ENCODE results near the gene LEMD1. TPM values are rescaled to one million over a fixed set of nuclear protein-coding genes. Genes with fewer than 3 reads are reported as not detected.
A peak's percentile ranks its signal among the peaks of the same experiment; 100 is the strongest.

LEMD1 gene
- total and polyA plus RNA-seq, 5 donors from 2014 or later, result not detected

GRCh38 chr1:205450448-205450847, 28.6 kb upstream of the LEMD1 start:
- Histone ChIP-seq H3K4me3 (ENCODE audit: low read depth, low read length) (no peak overlapping the region), H3K27me3 (ENCODE audit: control insufficient read depth, insufficient read depth, low read length) (peaks cover 14% of the 10 kb centered on the region), H3K27ac (ENCODE audit: insufficient read depth, low read length, poor library complexity, severe bottlenecking) (no peak overlapping the region), H3K36me3 (ENCODE audit: control insufficient read depth, insufficient read depth, low read length) (no peaks in the 10 kb centered on the region), H3K9me3 (ENCODE audit: control insufficient read depth in 2 of 2, low read length in 2 of 2) (no peaks in the 10 kb centered on the region), H3K4me1 (ENCODE audit: control insufficient read depth, insufficient read depth, low read length, poor library complexity, severe bottlenecking) (peaks cover 4% of the 10 kb centered on the region)
- no peaks in the 10 kb centered on the region for H3K36me3 Mint-ChIP-seq
- ATAC-seq (ENCODE audit: low read depth in 2 of 2) (no peak), DNase-seq (no peak)
- H3K9me3 Mint-ChIP-seq, result peaks cover 0 to 2% (median 0%) of the 10 kb centered on the region in 7 donors
- H3K27ac Mint-ChIP-seq, result no peak overlapping the region
- H3K4me3 Mint-ChIP-seq, result no peak overlapping the region
- peaks cover 0 to 11% (median 3%) of the 10 kb centered on the region in 4 donors for H3K4me1 Mint-ChIP-seq
- peaks cover 41% of the 10 kb centered on the region for H3K27me3 Mint-ChIP-seq

DNA sequence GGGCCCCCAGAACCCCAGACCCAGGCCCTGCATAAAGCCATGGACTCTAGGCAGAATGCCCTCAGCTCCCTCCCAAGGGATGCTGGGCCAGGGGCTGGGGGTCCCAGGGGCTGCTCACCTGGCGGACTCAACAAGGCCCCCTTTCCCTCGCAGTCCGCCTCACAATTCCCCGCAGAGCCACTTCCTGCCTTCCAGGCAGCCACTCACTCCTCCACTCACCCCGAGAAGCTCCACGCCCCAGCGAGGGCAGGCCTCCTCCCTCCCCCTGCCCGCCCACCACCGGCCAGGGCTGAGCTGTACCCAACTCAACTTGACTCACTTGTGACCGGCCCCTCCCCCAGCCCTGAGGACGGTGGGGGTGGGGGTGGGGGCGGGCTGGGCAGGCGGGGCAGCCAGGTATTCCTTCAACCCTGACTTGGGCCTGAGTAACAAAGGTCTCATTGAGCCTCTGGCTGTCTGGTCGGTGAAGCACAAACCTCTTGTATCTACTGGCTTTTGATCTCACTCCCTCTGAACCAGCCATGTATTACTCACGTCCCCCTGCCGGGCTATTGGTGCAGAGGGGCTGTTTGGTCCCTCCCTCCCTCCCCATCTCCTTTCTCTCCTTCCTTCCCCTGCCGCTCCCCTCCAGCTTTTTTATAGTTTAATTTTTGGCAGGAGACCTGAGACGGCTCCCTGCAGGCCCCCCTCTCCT, 28.0 kb upstream of the LEMD1 start:
- H3K36me3 Mint-ChIP-seq, result no peaks in the 10 kb centered on the region
- no peak overlapping the region for H3K27ac Mint-ChIP-seq
- Histone ChIP-seq H3K4me1 (ENCODE audit: control insufficient read depth, insufficient read depth, low read length, poor library complexity, severe bottlenecking) (no peaks in the 10 kb centered on the region), H3K4me3 (ENCODE audit: low read depth, low read length) (no peak overlapping the region), H3K9me3 (ENCODE audit: control insufficient read depth in 2 of 2, low read length in 2 of 2) (no peaks in the 10 kb centered on the region), H3K27ac (ENCODE audit: insufficient read depth, low read length, poor library complexity, severe bottlenecking) (no peak overlapping the region), H3K36me3 (ENCODE audit: control insufficient read depth, insufficient read depth, low read length) (no peaks in the 10 kb centered on the region), H3K27me3 (ENCODE audit: control insufficient read depth, insufficient read depth, low read length) (peaks cover 12% of the 10 kb centered on the region)
- peak in 1 of 3 donors; percentile 54 for DNase-seq
- ATAC-seq (ENCODE audit: low read depth in 2 of 2), result peak; percentile 42 to 51
- peaks cover 35% of the 10 kb centered on the region for H3K27me3 Mint-ChIP-seq
- H3K4me1 Mint-ChIP-seq, result peaks cover 0 to 11% (median 3%) of the 10 kb centered on the region in 4 donors
- H3K4me3 Mint-ChIP-seq, result no peak overlapping the region
- H3K9me3 Mint-ChIP-seq, result peaks cover 0 to 2% (median 0%) of the 10 kb centered on the region in 7 donors

DNA sequence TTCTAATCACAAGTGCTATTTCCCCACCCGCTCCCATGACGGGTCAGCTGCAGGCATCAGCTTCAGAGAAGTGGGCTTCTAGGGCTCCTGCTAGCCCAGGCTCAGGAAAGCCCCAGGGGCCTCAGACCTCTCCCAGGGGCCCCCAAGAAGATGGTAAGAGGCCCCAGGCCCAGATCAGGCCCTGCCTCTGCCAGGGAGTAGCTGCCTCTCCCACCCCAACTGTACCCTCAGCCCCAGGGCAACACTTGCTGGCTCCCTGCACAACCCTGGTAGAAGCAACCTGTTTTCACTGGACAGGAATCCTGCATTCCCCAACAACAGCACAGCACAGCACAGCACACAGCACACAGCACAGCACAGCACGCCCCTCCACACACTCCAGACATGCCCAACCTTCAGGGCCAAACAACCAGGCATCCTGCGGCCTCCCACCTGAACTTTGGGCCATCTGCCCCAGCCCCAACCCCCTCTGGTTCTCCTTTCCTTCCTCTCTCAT, 27.4 kb upstream of the LEMD1 start:
- ATAC-seq (ENCODE audit: low read depth in 2 of 2) (no peak), DNase-seq (no peak)
- Histone ChIP-seq H3K4me3 (ENCODE audit: low read depth, low read length) (no peak overlapping the region), H3K27me3 (ENCODE audit: control insufficient read depth, insufficient read depth, low read length) (peaks cover 10% of the 10 kb centered on the region), H3K9me3 (ENCODE audit: control insufficient read depth in 2 of 2, low read length in 2 of 2) (no peaks in the 10 kb centered on the region), H3K27ac (ENCODE audit: insufficient read depth, low read length, poor library complexity, severe bottlenecking) (no peak overlapping the region), H3K36me3 (ENCODE audit: control insufficient read depth, insufficient read depth, low read length) (no peaks in the 10 kb centered on the region), H3K4me1 (ENCODE audit: control insufficient read depth, insufficient read depth, low read length, poor library complexity, severe bottlenecking) (no peaks in the 10 kb centered on the region)
- Mint-ChIP-seq H3K27me3 (peaks cover 29% of the 10 kb centered on the region), H3K4me1 (peaks cover 0 to 6% (median 4%) of the 10 kb centered on the region in 4 donors), H3K9me3 (peaks cover 0 to 2% (median 0%) of the 10 kb centered on the region in 7 donors), H3K36me3 (no peaks in the 10 kb centered on the region), H3K27ac (peak overlapping the region in 1 of 3 donors; percentile 15), H3K4me3 (no peak overlapping the region)

- H3K36me3 Mint-ChIP-seq, result no peaks in the 10 kb centered on the region
- peaks cover 23% of the 10 kb centered on the region for H3K27me3 Mint-ChIP-seq
These were observed 26.8 kb upstream of the LEMD1 start for GRCh38 chr1:205448540-205449253.

GRCh38 chr1:205447457-205448341, 25.8 kb upstream of the LEMD1 start:
- no peaks in the 10 kb centered on the region for H3K36me3 Mint-ChIP-seq
- H3K4me1 Mint-ChIP-seq, result peaks cover 0 to 9% (median 4%) of the 10 kb centered on the region in 4 donors
- Histone ChIP-seq H3K9me3 (ENCODE audit: control insufficient read depth in 2 of 2, low read length in 2 of 2) (no peaks in the 10 kb centered on the region), H3K4me3 (ENCODE audit: low read depth, low read length) (no peak overlapping the region), H3K4me1 (ENCODE audit: control insufficient read depth, insufficient read depth, low read length, poor library complexity, severe bottlenecking) (no peaks in the 10 kb centered on the region), H3K27ac (ENCODE audit: insufficient read depth, low read length, poor library complexity, severe bottlenecking) (no peak overlapping the region), H3K27me3 (ENCODE audit: control insufficient read depth, insufficient read depth, low read length) (peaks cover 5% of the 10 kb centered on the region), H3K36me3 (ENCODE audit: control insufficient read depth, insufficient read depth, low read length) (no peaks in the 10 kb centered on the region)
- H3K27ac Mint-ChIP-seq, result peak overlapping the region in 2 of 3 donors; percentile 33 to 40
- DNase-seq (no peak), ATAC-seq (ENCODE audit: low read depth in 2 of 2) (no peak)
- no peak overlapping the region for H3K4me3 Mint-ChIP-seq
- peaks cover 13% of the 10 kb centered on the region for H3K27me3 Mint-ChIP-seq
- peaks cover 0 to 2% (median 0%) of the 10 kb centered on the region in 7 donors for H3K9me3 Mint-ChIP-seq

More at GRCh38 chr1:205448540-205449253, 26.8 kb upstream of the LEMD1 start:
- ATAC-seq (ENCODE audit: low read depth in 2 of 2), result no peak
- Mint-ChIP-seq H3K4me1 (peaks cover 0 to 8% (median 4%) of the 10 kb centered on the region in 4 donors), H3K27ac (no peak overlapping the region), H3K4me3 (no peak overlapping the region), H3K9me3 (peaks cover 0 to 2% (median 0%) of the 10 kb centered on the region in 7 donors)
- Histone ChIP-seq H3K36me3 (ENCODE audit: control insufficient read depth, insufficient read depth, low read length) (no peaks in the 10 kb centered on the region), H3K4me3 (ENCODE audit: low read depth, low read length) (no peak overlapping the region), H3K9me3 (ENCODE audit: control insufficient read depth in 2 of 2, low read length in 2 of 2) (no peaks in the 10 kb centered on the region), H3K27ac (ENCODE audit: insufficient read depth, low read length, poor library complexity, severe bottlenecking) (no peak overlapping the region), H3K27me3 (ENCODE audit: control insufficient read depth, insufficient read depth, low read length) (peaks cover 6% of the 10 kb centered on the region), H3K4me1 (ENCODE audit: control insufficient read depth, insufficient read depth, low read length, poor library complexity, severe bottlenecking) (no peaks in the 10 kb centered on the region)
- no peak for DNase-seq

GRCh38 chr1:205446828-205447227, 25.0 kb upstream of the LEMD1 start:
- Histone ChIP-seq H3K9me3 (ENCODE audit: control insufficient read depth in 2 of 2, low read length in 2 of 2) (no peaks in the 10 kb centered on the region), H3K4me3 (ENCODE audit: low read depth, low read length) (no peak overlapping the region), H3K27ac (ENCODE audit: insufficient read depth, low read length, poor library complexity, severe bottlenecking) (no peak overlapping the region), H3K4me1 (ENCODE audit: control insufficient read depth, insufficient read depth, low read length, poor library complexity, severe bottlenecking) (peaks cover 6% of the 10 kb centered on the region), H3K27me3 (ENCODE audit: control insufficient read depth, insufficient read depth, low read length) (no peaks in the 10 kb centered on the region), H3K36me3 (ENCODE audit: control insufficient read depth, insufficient read depth, low read length) (no peaks in the 10 kb centered on the region)
- Mint-ChIP-seq H3K27ac (peak overlapping the region in 1 of 3 donors; percentile 40), H3K27me3 (peaks cover 9% of the 10 kb centered on the region), H3K4me1 (peaks cover 0 to 15% (median 5%) of the 10 kb centered on the region in 4 donors), H3K9me3 (peaks cover 0 to 2% (median 0%) of the 10 kb centered on the region in 7 donors), H3K36me3 (no peaks in the 10 kb centered on the region), H3K4me3 (no peak overlapping the region)
- DNase-seq (no peak), ATAC-seq (ENCODE audit: low read depth in 2 of 2) (no peak)

GRCh38 chr1:205445646-205445935, 23.7 kb upstream of the LEMD1 start:
- H3K36me3 Mint-ChIP-seq, result no peaks in the 10 kb centered on the region
- no peaks in the 10 kb centered on the region for H3K36me3 ChIP-seq (ENCODE audit: control insufficient read depth, insufficient read depth, low read length)
- no peaks in the 10 kb centered on the region for H3K9me3 ChIP-seq (ENCODE audit: control insufficient read depth in 2 of 2, low read length in 2 of 2)
- H3K4me3 Mint-ChIP-seq, result no peak overlapping the region
- H3K4me1 Mint-ChIP-seq, result peaks cover 0 to 28% (median 17%) of the 10 kb centered on the region in 4 donors
- no peak for ATAC-seq (ENCODE audit: low read depth in 2 of 2)
- no peaks in the 10 kb centered on the region for H3K27me3 ChIP-seq (ENCODE audit: control insufficient read depth, insufficient read depth, low read length)
- peaks cover 18% of the 10 kb centered on the region for H3K4me1 ChIP-seq (ENCODE audit: control insufficient read depth, insufficient read depth, low read length, poor library complexity, severe bottlenecking)
- peak overlapping the region in 1 of 3 donors; percentile 11 for H3K27ac Mint-ChIP-seq
- DNase-seq, result no peak
- H3K27ac ChIP-seq (ENCODE audit: insufficient read depth, low read length, poor library complexity, severe bottlenecking), result no peak overlapping the region
- peaks cover 0 to 2% (median 0%) of the 10 kb centered on the region in 7 donors for H3K9me3 Mint-ChIP-seq
- no peak overlapping the region for H3K4me3 ChIP-seq (ENCODE audit: low read depth, low read length)
- peaks cover 13% of the 10 kb centered on the region for H3K27me3 Mint-ChIP-seq

Data from CD4-positive, CD25-positive, alpha-beta regulatory T cell (primary cell).